Body of pancreas (tissue), 4 donors: Measurements from ENCODE around the gene FAM89B. TPM values are rescaled to one million over a fixed set of nuclear protein-coding genes. Genes with fewer than 3 reads are reported as not detected.

Experiments
- ATAC-seq: fragments of 150-250 bp; one replicate; pipeline ENCODE4 v1.9.1; 2016
- DNase-seq, 4 donors: peaks; one replicate each; pipeline ENCODE4 v3.0.0-alpha.2; 2019
- H3K27ac ChIP-seq, 4 donors: fragments of 200-600 bp; sonication (generic); 1 replicate in 3 of 4; 2 replicates in 1 of 4; pipeline versions ENCODE4 v1.5.1 to v1.6.1; 2016 to 2019; ENCODE audit warnings: mild to moderate bottlenecking in 1 of 4, mixed read lengths in 1 of 4, moderate library complexity in 1 of 4
- H3K27me3 ChIP-seq, 2 donors: fragments of 200-600 bp; sonication (generic); one replicate each; pipeline ENCODE4 v1.6.0; 2016; ENCODE audit warnings: mild to moderate bottlenecking in 1 of 2
- H3K36me3 ChIP-seq, 2 donors: fragments of 200-600 bp; sonication (generic); replicated peaks in 1 of 2; 2 replicates each; pipeline ENCODE4 v1.5.1; 2016; ENCODE audit warnings: low read depth in 2 of 2; ENCODE audit not compliant: insufficient read depth in 1 of 2
- H3K4me1 ChIP-seq: fragments of 200-600 bp; sonication (generic); one replicate; pipeline ENCODE4 v1.6.0; 2016
- H3K4me3 ChIP-seq, 2 donors: fragments of 200-600 bp; sonication (generic); 1 replicate in 1 of 2; 2 replicates in 1 of 2; pipeline ENCODE4 v1.5.1; 2016 to 2019
- H3K9me3 ChIP-seq, 3 donors: fragments of 200-600 bp; sonication (generic); 1 replicate in 2 of 3; 2 replicates in 1 of 3; pipeline ENCODE4 v1.5.1; 2016
- CTCF ChIP-seq, 7 experiments: fragments of 450-650 bp in 4 of 7; fragments of 200-600 bp in 3 of 7; sonication (generic) in 3 of 7; IDR thresholded peaks; one replicate each; pipeline ENCODE4 v1.5.1; 2016 to 2019; ENCODE audit warnings: antibody characterized with exemption in 7 of 7
- POLR2A ChIP-seq, 3 donors: fragments of 450-650 bp; IDR thresholded peaks; one replicate each; pipeline ENCODE4 v1.6.1; 2016; ENCODE audit warnings: antibody characterized with exemption in 3 of 3, mild to moderate bottlenecking in 2 of 3
- WGBS, 2 donors: methylation state at CpG; one replicate each; pipeline ENCODE4 v1.1.5; 2017; 5-methylcytosine and 5-hydroxymethylcytosine counted together
- intact Hi-C: fragments of 100-400 bp; cut with DNase I; formaldehyde crosslinking; loops from one replicate; pipeline ENCODE4 v1.15.1; 2023
- total RNA-seq, 2 donors: library from RNA; depleted of rRNA; stranded (reverse); fragments of >200 nt; gene quantifications; one replicate each; pipeline ENCODE4 v1.1.0, GENCODE V29; 2016

The FAM89B gene
- total RNA-seq, 2 donors from 2014 or later = 44.8 to 116 TPM

GRCh38 chr11:65598258-65598699, 25.9 kb downstream of the FAM89B start:
- ATAC-seq (no peak), DNase-seq (no peak)
- H3K4me3 ChIP-seq = no peak overlapping the region
- H3K27ac ChIP-seq = no peak overlapping the region
- no peaks in the 10 kb centered on the region for H3K9me3 ChIP-seq
- H3K36me3 ChIP-seq = peaks cover 0 to 10% of the 10 kb centered on the region in 2 donors
- TF ChIP-seq POLR2A (IDR thresholded peaks at IDR 0.05) = no peak
- TF ChIP-seq CTCF (IDR thresholded peaks at IDR 0.05) = no peak
- intact Hi-C loops = no loop called here
- H3K27me3 ChIP-seq = no peaks in the 10 kb centered on the region
- peaks cover 4% of the 10 kb centered on the region for H3K4me1 ChIP-seq
- 94 to 97% methylated on average over 12 to 15 of the region's 16 CpGs for WGBS, 2 donors

GRCh38 chr11:65599216-65599954, 27.0 kb downstream of the FAM89B start:
- no peak for TF ChIP-seq POLR2A (IDR thresholded peaks at IDR 0.05)
- TF ChIP-seq CTCF (IDR thresholded peaks at IDR 0.05) = no peak
- 91 to 92% methylated on average over 31 to 38 of the region's 49 CpGs for WGBS, 2 donors

GRCh38 chr11:65599955-65600246, 27.6 kb downstream of the FAM89B start:
- TF ChIP-seq POLR2A (IDR thresholded peaks at IDR 0.05) (no peak), CTCF (IDR thresholded peaks at IDR 0.05) (no peak)
- ATAC-seq (no peak), DNase-seq (no peak)
- H3K27me3 ChIP-seq = no peaks in the 10 kb centered on the region
- H3K9me3 ChIP-seq = no peaks in the 10 kb centered on the region
- no peaks in the 10 kb centered on the region for H3K4me1 ChIP-seq
- 92% methylated on average over 6 of the region's 6 CpGs; no CpG with 5 or more reads in 1 of the 2 donors for WGBS, 2 donors
- intact Hi-C loops = no loop called here
- H3K27ac ChIP-seq = no peak overlapping the region
- H3K4me3 ChIP-seq = no peak overlapping the region
- H3K36me3 ChIP-seq = peaks cover 11 to 17% of the 10 kb centered on the region in 2 donors

More at GRCh38 chr11:65599216-65599954, 27.0 kb downstream of the FAM89B start:
- intact Hi-C loops = no loop called here
- H3K27ac ChIP-seq = no peak overlapping the region
- H3K9me3 ChIP-seq = no peaks in the 10 kb centered on the region
- H3K4me3 ChIP-seq = no peak overlapping the region
- DNase-seq (no peak), ATAC-seq (no peak)
- no peaks in the 10 kb centered on the region for H3K27me3 ChIP-seq
- H3K4me1 ChIP-seq = no peaks in the 10 kb centered on the region
- peaks cover 6 to 12% of the 10 kb centered on the region in 2 donors for H3K36me3 ChIP-seq

GRCh38 chr11:65604258-65604657, 31.9 kb downstream of the FAM89B start:
- WGBS, 2 donors = 100% methylated on average over 1 of the region's 1 CpG
- no peak for ATAC-seq
- Histone ChIP-seq H3K27me3 (no peaks in the 10 kb centered on the region), H3K27ac (no peak overlapping the region), H3K4me3 (no peak overlapping the region), H3K36me3 (peaks cover 18 to 19% of the 10 kb centered on the region in 2 donors), H3K4me1 (no peaks in the 10 kb centered on the region), H3K9me3 (no peaks in the 10 kb centered on the region)
- DNase-seq = no peak
- TF ChIP-seq POLR2A (IDR thresholded peaks at IDR 0.05) (no peak), CTCF (IDR thresholded peaks at IDR 0.05) (no peak)
- intact Hi-C loops = no loop called here
